GM12878 (cell line): Measurements from ENCODE around the gene MIEN1. TPM values are rescaled to one million over a fixed set of nuclear protein-coding genes. Genes with fewer than 3 reads are reported as not detected.

Experiments
- ATAC-seq: fragments of 200-7000 bp; cut with Tn5 transposase; 3 replicates; pipeline ENCODE4 v1.9.1; 2020; ENCODE audit warnings: mild to moderate bottlenecking, moderate library complexity
- BruUV-seq: library from RNA; stranded (reverse); fragments of 400-500 nt; replicated peaks from 2 replicates; lab custom pipeline; 2021; lab: Mats Ljungman, UMichigan
- CTCF ChIA-PET: fragments of 300-600 bp; sonication (Branson Sonifier 250); formaldehyde crosslinking; extraction: SDS; loops from one replicate; lab custom pipeline; 2021; ENCODE audit warnings: inconsistent platforms; lab: Yijun Ruan, JAX
- POLR2A ChIA-PET: fragments of 350-600 bp; formaldehyde crosslinking; extraction: SDS; loops from one replicate; lab custom pipeline; 2021; ENCODE audit warnings: inconsistent platforms; lab: Charles Lee
- RAD21 ChIA-PET: fragments of 300-600 bp; sonication (Branson Sonifier 250); formaldehyde crosslinking; loops from one replicate; lab custom pipeline; 2023; ENCODE audit warnings: antibody characterized with exemption; ENCODE audit not compliant: unreplicated experiment; lab: Charles Lee
- SMC1A ChIA-PET: fragments of 300-600 bp; sonication (Branson Sonifier 250); formaldehyde crosslinking; loops from one replicate; lab custom pipeline; 2023; ENCODE audit not compliant: unreplicated experiment, uncharacterized antibody; lab: Charles Lee
- DNase-seq: peaks from one replicate; pipeline ENCODE4 v3.0.0-alpha.2; 2011; ENCODE audit warnings: low read depth, low spot score
- FAIRE-seq: peaks from 3 replicates; lab custom pipeline; 2011; peaks lifted over from hg19 to GRCh38; lab: Jason Lieb, UNC
- H2AFZ ChIP-seq: 2 replicates; pipeline ENCODE4 v1.6.0; 2011; ENCODE audit warnings: low read depth, low read length, control low read depth; ENCODE audit not compliant: control insufficient read depth
- H3K27ac ChIP-seq: 2 replicates; pipeline ENCODE4 v1.5.1; 2011; ENCODE audit warnings: control low read depth; ENCODE audit not compliant: control insufficient read depth, insufficient read depth
- H3K27me3 ChIP-seq, 2 experiments: replicated peaks in 1 of 2; 2 replicates each; pipeline versions ENCODE4 v1.6.0 to v1.6.1; 2011; ENCODE audit warnings: low read length in 1 of 2; ENCODE audit not compliant: control insufficient read depth in 2 of 2, insufficient read depth in 2 of 2
- H3K36me3 ChIP-seq, 2 experiments: 2 replicates each; pipeline ENCODE4 v1.5.1; 2011; ENCODE audit warnings: low read length in 1 of 2; ENCODE audit not compliant: control insufficient read depth in 2 of 2, insufficient read depth in 2 of 2
- H3K4me1 ChIP-seq: 2 replicates; pipeline ENCODE4 v1.6.1; 2011; ENCODE audit warnings: mild to moderate bottlenecking, low read length, moderate library complexity, mixed read lengths; ENCODE audit not compliant: control insufficient read depth, insufficient read depth
- H3K4me2 ChIP-seq: 2 replicates; pipeline ENCODE4 v1.6.0; 2011; ENCODE audit warnings: control low read depth; ENCODE audit not compliant: control insufficient read depth, insufficient read depth
- H3K4me3 ChIP-seq: fragments of 200-600 bp; sonication (generic); 2 replicates; pipeline ENCODE4 v1.5.1; 2016
- H3K79me2 ChIP-seq: 2 replicates; pipeline ENCODE4 v1.6.0; 2011; ENCODE audit warnings: low read length; ENCODE audit not compliant: control insufficient read depth, insufficient read depth
- H3K9ac ChIP-seq: 2 replicates; pipeline ENCODE4 v1.8.0; 2011; ENCODE audit warnings: low read length, control low read depth, mixed read lengths; ENCODE audit not compliant: control insufficient read depth, insufficient read depth
- H3K9me3 ChIP-seq: replicated peaks from 3 replicates; pipeline ENCODE4 v1.5.1; 2011; ENCODE audit warnings: mild to moderate bottlenecking, low read length; ENCODE audit not compliant: control insufficient read depth, insufficient read depth
- H4K20me1 ChIP-seq: 2 replicates; pipeline ENCODE4 v1.6.0; 2011; ENCODE audit not compliant: control insufficient read depth, insufficient read depth
- CTCF ChIP-seq, 3 experiments: IDR thresholded peaks in 2 of 3; conservative IDR thresholded peaks in 1 of 3; 2 replicates each; pipeline ENCODE4 v1.5.1; 2011; ENCODE audit warnings: low read depth in 3 of 3, low read length in 3 of 3, mild to moderate bottlenecking in 3 of 3, control low read depth in 2 of 3, moderate library complexity in 2 of 3, inconsistent platforms in 1 of 3, mixed read lengths in 1 of 3; ENCODE audit not compliant: control insufficient read depth in 2 of 3, insufficient read depth in 1 of 3; ENCODE audit errors: extremely low read depth in 1 of 3
- IRF5 ChIP-seq: fragments of 450-650 bp; IDR thresholded peaks from 2 replicates; pipeline ENCODE4 v1.6.1; 2017; ENCODE audit warnings: borderline replicate concordance
- NBN ChIP-seq: fragments of 450-650 bp; IDR thresholded peaks from 2 replicates; pipeline ENCODE4 v1.6.1; 2016
- NR2C2 ChIP-seq: IDR thresholded peaks from 2 replicates; pipeline ENCODE4 v1.6.1; 2011; ENCODE audit warnings: borderline replicate concordance, low read depth; ENCODE audit not compliant: control insufficient read depth, insufficient read length
- NR2F1 ChIP-seq: fragments of 450-650 bp; conservative IDR thresholded peaks from 2 replicates; pipeline ENCODE4 v1.6.1; 2017; ENCODE audit warnings: mild to moderate bottlenecking
- ZNF24 ChIP-seq: fragments of 450-650 bp; IDR thresholded peaks from 2 replicates; pipeline ENCODE4 v1.6.1; 2017; ENCODE audit warnings: antibody characterized with exemption, mild to moderate bottlenecking
- WGBS: methylation state at CpG from one replicate; pipeline ENCODE4 v1.1.6; 2016; ENCODE audit warnings: low lambda C conversion rate; ENCODE audit not compliant: insufficient replicate concordance, insufficient coverage; ENCODE audit errors: missing lambda C conversion rate; 5-methylcytosine and 5-hydroxymethylcytosine counted together
- in situ Hi-C: fragments of 300-500 bp; cut with MboI; formaldehyde crosslinking; loops from 9 replicates; pipeline ENCODE4 v1.14.3; 2018; ENCODE audit warnings: mixed read lengths
- intact Hi-C: fragments of 100-400 bp; cut with micrococcal nuclease; formaldehyde crosslinking; loops from one replicate; pipeline ENCODE4 v1.14.2; 2022; ENCODE audit not compliant: unreplicated experiment
- polyA plus RNA-seq, 11 experiments: library from polyadenylated mRNA; depleted of rRNA in 4 of 11; unstranded in 6 of 11; stranded (reverse) in 5 of 11; fragments of >200 nt; fragmentation: Nextera tagmentation in 4 of 11; fragmentation: Illumina TruSeq in 1 of 11; extraction: Ambion mirVana in 4 of 11; extraction: Trizol in 1 of 11; gene quantifications; 1 replicate in 1 of 11; 2 replicates in 10 of 11; pipeline versions ENCODE4 v1.2.1 to v1.2.3, GENCODE V29; 2011 to 2016; ENCODE audit warnings: inconsistent platforms in 2 of 11, missing spikeins in 2 of 11, low read depth in 1 of 11
- total RNA-seq, 4 experiments: library from RNA; depleted of rRNA in 3 of 4; stranded (reverse); fragments of >200 nt in 3 of 4; fragmentation: Illumina TruSeq in 1 of 4; extraction: Trizol in 1 of 4; gene quantifications; 2 replicates each; pipeline versions ENCODE4 v1.2.1 to v1.2.3, GENCODE V29; 2013 to 2021
- TF ChIP-seq, protein P1 (sequence below): fragments of 450-650 bp; IDR thresholded peaks from 2 replicates; pipeline ENCODE4 v1.6.1; 2017; ENCODE audit warnings: low read depth, mild to moderate bottlenecking, moderate library complexity
- TF ChIP-seq, protein P2 (sequence below): fragments of 450-650 bp; IDR thresholded peaks from 2 replicates; pipeline ENCODE4 v1.6.1; 2017; ENCODE audit warnings: mild to moderate bottlenecking, moderate library complexity

Gene MIEN1
- total and polyA plus RNA-seq, 10 of the 15 experiments (the other 5 are each of a cell fraction or from before 2014, with no cell fraction given), result 24.9 to 89.1 (median 47.7) TPM

DNA sequence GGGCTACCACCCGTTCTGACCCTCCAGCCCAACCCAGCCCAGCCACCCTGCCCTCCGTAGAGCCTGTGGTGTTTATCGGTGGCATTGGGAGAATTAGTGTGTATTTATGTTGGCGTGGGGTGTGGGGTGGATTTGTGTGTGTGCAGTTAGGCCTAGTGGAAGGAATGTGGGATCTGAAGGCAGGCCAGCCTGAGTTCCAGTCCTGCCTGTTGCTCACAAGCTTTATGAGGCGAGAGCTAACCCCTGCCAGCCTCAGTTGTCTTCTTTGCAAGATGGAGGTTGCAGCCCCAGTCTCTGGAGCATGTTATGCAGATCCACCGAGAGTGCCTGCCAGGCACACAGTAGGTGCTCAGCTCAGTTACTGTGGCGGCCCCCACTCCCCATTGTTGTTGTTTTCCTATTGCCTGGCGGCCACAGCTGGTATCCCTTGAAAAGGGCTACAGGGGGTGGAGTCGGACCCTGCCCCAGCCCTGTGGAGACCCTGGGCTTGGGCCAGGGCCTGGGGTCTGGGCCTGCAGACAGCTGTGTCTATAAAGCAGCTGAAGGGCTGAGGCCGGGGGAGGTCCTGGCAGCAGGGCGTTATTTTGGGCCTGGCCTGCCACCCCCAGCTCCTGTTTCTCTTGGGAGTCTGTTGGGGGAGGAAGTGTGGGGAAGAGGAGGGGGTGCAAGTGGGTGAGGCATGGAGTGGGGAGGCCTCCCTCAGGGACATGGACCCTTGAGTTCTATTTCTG is 25.3 kb downstream of the MIEN1 start (continued):
- no peak for TF ChIP-seq NR2C2
- TF ChIP-seq, all 136 proteins: peak for 0

GRCh38 chr17:39703913-39704312 is 26.4 kb downstream of the MIEN1 start:
- DNase-seq, result no peak
- Histone ChIP-seq H3K4me1 (peaks cover 11% of the 10 kb centered on the region), H2AFZ (no peak overlapping the region; the same call in 1 of the 2 replicates), H3K4me3 (no peak overlapping the region), H3K36me3 (no peaks in the 10 kb centered on the region), H3K27ac (peak overlapping the region; percentile 24), H3K9ac (peak overlapping the region; percentile 22; the same call in 1 of the 2 replicates), H3K79me2 (no peaks in the 10 kb centered on the region), H3K9me3 (no peaks in the 10 kb centered on the region), H3K4me2 (peak overlapping the region; percentile 30; the same call in 1 of the 2 replicates), H3K27me3 (peaks cover 0 to 7% of the 10 kb centered on the region in 2 experiments; a peak in 2 of 4 replicates), H4K20me1 (no peaks in the 10 kb centered on the region)
- intact Hi-C loops, result no loop called here
- ChIA-PET RAD21 (interaction anchor here (0.6 to 2.0 kb wide), 8 partner anchors 16 to 418 kb away, joined by 3 to 7 read pairs (median 4); partner anchors contain the start of genes MIEN1 and MSL1), POLR2A (interaction anchor here (1.5 kb wide), 1 partner anchor 16 kb away, joined by 6 read pairs; the partner anchor contains the start of gene PGAP3), CTCF (interaction anchor here (0.6 to 3.3 kb wide), 7 partner anchors 9 to 50 kb away, joined by 3 to 11 read pairs (median 4); no protein-coding TSS in a partner anchor), SMC1A (interaction anchor here (0.6 to 1.8 kb wide), 3 partner anchors 10 to 55 kb away, joined by 3 to 11 read pairs (median 4); partner anchors contain the start of gene PGAP3)
- in situ Hi-C loops, result no loop called here
- WGBS, result 43% methylated on average over 5 of the region's 5 CpGs
- FAIRE-seq, result peak; percentile 61
- no TSS peak for BruUV-seq
- ATAC-seq, result peak; percentile 45
- TF ChIP-seq, protein P1, sequence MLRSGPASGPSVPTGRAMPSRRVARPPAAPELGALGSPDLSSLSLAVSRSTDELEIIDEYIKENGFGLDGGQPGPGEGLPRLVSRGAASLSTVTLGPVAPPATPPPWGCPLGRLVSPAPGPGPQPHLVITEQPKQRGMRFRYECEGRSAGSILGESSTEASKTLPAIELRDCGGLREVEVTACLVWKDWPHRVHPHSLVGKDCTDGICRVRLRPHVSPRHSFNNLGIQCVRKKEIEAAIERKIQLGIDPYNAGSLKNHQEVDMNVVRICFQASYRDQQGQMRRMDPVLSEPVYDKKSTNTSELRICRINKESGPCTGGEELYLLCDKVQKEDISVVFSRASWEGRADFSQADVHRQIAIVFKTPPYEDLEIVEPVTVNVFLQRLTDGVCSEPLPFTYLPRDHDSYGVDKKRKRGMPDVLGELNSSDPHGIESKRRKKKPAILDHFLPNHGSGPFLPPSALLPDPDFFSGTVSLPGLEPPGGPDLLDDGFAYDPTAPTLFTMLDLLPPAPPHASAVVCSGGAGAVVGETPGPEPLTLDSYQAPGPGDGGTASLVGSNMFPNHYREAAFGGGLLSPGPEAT, result peak; percentile 7; the same call in 1 of the 2 replicates
- TF ChIP-seq, protein P2, sequence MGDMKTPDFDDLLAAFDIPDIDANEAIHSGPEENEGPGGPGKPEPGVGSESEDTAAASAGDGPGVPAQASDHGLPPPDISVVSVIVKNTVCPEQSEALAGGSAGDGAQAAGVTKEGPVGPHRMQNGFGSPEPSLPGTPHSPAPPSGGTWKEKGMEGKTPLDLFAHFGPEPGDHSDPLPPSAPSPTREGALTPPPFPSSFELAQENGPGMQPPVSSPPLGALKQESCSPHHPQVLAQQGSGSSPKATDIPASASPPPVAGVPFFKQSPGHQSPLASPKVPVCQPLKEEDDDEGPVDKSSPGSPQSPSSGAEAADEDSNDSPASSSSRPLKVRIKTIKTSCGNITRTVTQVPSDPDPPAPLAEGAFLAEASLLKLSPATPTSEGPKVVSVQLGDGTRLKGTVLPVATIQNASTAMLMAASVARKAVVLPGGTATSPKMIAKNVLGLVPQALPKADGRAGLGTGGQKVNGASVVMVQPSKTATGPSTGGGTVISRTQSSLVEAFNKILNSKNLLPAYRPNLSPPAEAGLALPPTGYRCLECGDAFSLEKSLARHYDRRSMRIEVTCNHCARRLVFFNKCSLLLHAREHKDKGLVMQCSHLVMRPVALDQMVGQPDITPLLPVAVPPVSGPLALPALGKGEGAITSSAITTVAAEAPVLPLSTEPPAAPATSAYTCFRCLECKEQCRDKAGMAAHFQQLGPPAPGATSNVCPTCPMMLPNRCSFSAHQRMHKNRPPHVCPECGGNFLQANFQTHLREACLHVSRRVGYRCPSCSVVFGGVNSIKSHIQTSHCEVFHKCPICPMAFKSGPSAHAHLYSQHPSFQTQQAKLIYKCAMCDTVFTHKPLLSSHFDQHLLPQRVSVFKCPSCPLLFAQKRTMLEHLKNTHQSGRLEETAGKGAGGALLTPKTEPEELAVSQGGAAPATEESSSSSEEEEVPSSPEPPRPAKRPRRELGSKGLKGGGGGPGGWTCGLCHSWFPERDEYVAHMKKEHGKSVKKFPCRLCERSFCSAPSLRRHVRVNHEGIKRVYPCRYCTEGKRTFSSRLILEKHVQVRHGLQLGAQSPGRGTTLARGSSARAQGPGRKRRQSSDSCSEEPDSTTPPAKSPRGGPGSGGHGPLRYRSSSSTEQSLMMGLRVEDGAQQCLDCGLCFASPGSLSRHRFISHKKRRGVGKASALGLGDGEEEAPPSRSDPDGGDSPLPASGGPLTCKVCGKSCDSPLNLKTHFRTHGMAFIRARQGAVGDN, result no peak
- TF ChIP-seq CTCF (IDR thresholded peaks at IDR 0.05 in 2 of 3, conservative IDR thresholded peaks at IDR 0.05 in 1 of 3; ENCODE audit: control insufficient read depth in 2 of 3, extremely low read depth in 1 of 3, insufficient read depth in 1 of 3, low read depth in 3 of 3, low read length in 3 of 3), result no peak
- TF ChIP-seq NBN, result no peak
- 0 out of 2 replicates have a peak, but pooled peaks have one; percentile 5 for TF ChIP-seq NR2F1
- peak; percentile 88 for TF ChIP-seq ZNF24
- no peak for TF ChIP-seq IRF5
